HG02678 (cell line): ENCODE measurements around the gene TLNRD1.
A peak's percentile ranks its signal among the peaks of the same experiment; 100 is the strongest.
"Not testable (repeated sequence)": the region's sequence is repeated elsewhere in the genome, so short reads cannot be mapped to it uniquely, and the experiment has no call there.

Experiments used
- ATAC-seq: cut with Tn5 transposase; IDR thresholded peaks from one replicate; pipeline ENCODE4 v1.9.1; 2021; ENCODE audit warnings: mild to moderate bottlenecking, moderate library complexity; ENCODE audit not compliant: unreplicated experiment

Gene TLNRD1

DNA sequence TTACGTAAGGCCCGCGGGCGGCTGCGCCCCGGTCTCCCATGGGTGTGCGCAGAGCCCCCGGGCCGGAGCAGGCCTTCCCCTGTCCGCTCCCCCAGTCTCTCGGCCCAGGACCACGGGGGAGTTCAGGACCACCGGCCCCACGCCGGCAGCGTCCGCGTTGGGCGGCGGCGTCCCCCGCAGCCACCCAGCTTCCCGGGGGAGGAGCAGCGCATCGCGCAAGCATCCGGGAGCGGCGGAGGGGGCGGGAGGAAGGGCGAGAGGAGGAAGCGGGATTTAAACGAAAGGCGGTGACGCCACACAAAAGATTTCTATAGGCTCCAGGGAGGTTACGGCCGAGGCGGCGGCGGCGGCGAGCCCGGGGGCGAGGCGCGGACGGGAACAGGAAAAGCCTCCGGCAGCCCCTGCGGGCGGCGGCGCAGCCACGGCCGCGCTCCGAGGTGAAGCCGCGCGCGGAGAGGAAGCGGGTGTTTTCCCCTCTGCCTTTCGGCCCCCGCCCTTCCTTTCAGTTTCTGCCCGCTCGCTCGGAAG lies at the start of gene TLNRD1:
Gene TLNRD1 (plus strand): TSS at position 300 of the 528 bp plus-strand sequence. CDS start 1,349 bp downstream, outside the sequence.
- peak; percentile 58 for ATAC-seq

DNA sequence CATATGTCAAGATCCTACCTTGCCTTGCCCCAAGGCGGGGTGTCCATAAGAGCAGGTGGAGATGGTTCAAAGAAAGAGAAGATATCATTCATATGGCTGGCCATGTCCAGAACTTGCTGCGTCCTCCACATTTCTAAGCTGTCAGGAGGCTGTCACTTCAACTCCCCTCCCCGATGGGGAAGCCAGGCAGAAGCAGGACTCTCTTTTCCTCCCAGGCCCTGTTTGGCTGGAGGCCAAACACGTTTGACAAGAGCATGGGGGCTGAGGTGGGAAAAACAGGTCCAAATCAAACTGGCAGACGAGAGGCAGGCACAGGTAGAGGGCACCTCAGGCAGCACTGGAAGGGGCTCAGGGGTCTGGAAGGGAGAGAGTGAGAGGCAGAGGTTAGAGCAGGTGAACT lies 48.8 kb upstream of the TLNRD1 start:
- ATAC-seq: no peak

DNA sequence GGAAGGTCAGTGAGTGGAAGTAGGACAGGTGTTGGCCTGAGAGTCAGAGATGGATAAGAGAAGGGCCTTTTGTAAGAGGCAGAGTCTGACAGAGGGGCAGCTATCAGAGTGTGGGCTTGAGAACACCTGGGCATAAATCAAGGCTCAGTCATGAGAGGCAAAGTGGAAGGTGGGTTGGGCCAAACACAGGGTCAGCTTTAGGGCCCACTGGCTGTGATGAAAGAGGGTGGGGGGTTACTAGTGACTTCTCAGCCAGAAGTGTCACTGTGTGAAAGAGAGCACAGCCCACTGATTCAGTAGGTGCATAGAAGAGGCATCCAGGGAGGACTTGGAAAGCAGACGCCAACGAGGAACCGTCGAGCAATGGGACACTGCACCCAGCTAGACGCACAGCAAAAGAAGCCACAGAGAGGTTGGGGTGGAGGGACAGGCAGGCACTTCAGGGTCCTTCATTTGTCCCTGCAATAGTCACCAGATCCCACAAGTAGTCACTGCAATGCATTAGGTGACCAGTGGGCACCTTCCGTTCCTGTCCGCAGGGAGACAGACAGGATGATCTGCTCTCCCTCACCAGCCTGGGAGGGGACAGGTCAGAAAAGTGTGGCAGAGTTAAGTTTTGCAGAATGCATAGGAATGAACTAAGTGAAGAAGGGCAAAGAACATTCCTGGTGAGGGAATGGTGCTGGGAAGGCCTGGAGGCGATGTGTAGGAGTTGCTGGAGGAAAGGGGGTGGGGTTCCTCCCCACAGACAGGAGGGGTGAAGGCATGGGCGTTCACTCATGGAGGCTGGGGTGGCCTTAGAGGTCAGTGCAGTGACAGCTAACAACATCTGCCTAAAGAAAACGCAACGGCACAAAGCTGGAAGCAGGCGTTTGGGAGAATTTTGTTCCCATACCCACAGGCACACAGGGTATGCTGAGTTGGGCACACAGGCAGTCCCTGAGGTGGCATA lies 47.4 kb upstream of the TLNRD1 start:
- no peak for ATAC-seq

DNA sequence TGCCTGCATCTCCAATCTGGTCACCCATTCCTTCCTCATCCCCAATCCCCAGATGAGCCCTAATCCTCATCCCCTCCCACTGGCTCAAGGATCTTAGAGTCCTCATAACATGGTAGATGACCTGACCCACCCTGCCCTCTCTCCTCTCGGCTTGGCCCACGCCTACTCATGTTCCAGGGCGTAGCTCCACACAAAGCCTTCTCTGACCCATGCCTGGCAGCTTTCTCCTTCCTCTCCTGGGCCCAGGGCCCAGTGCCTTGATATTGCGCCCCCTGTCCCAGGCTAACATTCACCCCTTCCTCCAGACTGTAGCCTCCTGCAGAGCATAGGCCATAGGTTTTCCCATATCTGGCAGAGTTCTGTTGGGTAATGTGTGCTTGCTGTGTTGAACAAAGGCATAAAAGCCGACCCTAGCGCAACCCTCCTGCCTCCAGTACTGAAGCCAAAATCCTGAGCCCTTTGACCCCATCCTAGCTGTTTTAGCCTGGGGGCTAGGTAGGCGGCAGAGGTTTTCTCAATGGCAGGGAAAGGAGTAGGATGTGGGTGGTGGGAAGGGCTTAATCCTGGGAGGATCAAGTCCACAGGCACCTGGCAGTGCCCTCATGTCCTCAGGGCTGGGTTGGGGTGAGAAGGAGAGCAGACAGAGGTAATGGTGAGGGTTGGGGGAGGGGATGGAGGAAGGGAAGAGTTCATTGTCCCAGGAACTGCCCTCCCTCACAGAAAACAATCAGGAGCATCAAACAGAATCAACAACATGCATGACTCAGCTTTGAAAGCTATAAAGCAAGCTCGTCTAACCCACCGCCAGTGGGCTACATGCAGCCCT lies 46.6 kb upstream of the TLNRD1 start:
- no peak for ATAC-seq

DNA sequence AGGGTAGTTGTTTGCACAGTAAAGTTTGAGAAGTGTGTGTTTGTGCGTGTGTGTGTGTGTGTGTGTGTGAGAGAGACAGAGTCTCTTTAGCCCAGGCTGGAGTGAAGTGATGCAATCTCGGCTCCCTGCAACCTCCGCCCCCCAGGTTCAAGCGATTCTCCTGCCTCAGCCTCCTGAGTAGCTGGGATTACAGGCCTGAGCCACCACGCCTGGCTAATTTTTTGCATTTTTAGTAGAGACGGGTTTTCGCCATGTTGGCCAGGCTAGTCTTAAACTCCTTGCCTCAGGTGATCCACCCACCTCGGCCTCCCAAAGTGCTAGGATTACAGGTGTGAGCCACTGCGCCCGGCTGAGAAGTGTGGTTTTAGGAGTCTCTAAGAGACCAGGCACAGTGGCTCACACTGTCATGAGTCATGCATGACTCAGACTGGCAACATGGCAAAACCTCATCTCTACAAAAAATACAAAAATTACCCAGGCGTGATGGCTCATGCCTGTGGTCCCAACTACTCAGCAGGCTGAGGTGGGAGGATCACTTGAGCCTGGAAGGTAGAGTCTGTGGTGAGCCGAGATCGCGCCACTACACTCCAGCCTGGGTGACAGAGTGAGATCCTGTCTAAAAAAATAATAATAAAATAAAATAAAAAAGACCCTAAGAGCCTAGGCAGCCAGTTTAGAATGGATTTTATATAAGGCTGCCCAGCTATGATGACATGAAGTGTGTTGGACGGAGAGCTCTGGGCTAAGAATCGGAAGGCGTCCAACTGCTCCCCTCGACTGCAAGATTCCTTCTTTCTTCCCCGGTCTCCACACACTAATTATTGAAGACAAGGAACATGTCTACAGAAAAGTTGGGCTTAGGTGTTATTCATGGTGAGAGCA lies 44.9 kb upstream of the TLNRD1 start:
- ATAC-seq: not testable (repeated sequence)

DNA sequence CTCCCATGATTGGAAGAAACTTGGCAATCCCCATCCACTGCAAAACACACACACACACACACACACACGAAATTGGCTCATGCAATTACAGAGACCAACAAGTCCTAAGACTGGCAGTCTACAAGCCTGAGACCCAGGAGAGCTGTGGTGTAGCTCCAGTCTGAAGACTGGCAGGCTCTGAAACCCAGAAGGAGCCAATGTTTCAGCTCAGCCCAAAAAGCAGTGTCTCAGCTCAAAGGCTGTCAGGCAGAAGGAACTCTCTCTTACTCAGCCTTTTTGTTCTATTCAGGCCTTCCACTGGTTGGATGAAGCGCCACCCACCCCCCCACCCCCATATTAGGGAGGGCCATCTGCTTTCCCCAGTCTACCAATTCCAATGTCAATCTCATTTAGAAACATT lies 43.2 kb upstream of the TLNRD1 start:
- ATAC-seq: no peak

DNA sequence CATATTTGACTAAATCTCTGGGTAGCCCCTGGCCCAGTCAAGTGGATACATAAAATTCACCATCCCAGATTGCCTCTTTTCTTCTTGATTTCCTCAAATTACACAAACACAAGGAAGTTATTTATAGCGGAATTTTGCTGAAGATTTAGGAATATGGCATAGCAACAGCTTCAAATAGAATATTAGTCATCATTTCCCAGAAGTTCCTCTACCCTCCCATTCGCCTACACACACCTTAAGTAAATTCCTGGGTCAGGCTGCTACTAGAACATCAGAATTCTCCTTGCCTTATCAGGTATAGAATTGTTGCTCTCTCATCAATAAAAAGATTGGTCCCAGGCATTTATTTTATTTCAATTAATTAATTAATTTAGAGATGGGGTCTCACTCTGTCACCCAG lies 42.7 kb upstream of the TLNRD1 start:
- no peak for ATAC-seq

DNA sequence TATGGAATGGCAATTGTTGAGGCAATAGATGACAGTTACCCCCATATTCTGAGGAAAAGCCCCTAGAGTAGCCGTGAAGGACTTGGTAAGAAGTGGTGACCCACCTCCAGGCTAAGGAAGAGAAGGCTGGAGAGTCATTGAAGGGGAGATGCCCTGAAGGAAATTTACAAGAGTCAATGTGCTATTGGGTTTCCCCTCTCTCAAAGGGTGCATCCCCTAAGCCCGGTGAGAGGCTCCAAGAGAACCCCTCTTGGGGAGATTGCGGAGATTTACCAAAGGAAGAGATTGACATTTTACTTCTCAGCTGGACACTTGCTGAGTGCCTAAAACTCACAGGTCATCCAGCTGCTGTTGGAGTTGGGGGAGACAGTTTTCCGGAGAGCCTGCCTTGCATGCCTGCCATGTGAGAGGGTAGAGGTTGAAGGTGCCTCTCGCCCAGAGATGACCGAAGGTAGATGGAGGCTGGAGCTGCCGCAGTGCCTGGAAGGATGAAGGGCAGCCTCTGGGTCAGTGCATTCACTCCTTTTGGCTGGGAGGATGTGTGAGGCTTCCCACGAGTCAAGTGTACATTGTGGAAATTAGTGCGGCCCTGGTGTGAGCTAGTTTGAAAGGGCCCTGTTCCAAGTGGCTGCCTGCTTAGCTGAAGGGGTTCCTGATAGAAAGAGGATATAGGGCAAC lies 41.8 kb upstream of the TLNRD1 start:
- no peak for ATAC-seq

DNA sequence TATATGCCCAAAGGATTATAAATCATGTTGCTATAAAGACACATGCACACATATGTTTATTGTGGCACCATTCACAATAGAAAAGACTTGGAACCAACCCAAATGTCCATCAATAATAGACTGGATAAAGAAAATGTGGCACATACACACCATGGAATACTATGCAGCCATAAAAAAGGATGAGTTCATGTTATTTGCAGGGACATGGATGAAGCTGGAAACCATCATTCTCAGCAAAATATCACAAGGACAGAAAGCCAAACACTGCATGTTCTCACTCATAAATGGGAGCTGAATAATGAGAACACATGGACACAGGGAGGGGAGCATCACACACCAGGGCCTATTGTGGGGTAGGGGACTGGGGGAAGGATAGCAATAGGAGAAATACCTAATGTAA lies 35.3 kb upstream of the TLNRD1 start:
- ATAC-seq: not testable (repeated sequence)

DNA sequence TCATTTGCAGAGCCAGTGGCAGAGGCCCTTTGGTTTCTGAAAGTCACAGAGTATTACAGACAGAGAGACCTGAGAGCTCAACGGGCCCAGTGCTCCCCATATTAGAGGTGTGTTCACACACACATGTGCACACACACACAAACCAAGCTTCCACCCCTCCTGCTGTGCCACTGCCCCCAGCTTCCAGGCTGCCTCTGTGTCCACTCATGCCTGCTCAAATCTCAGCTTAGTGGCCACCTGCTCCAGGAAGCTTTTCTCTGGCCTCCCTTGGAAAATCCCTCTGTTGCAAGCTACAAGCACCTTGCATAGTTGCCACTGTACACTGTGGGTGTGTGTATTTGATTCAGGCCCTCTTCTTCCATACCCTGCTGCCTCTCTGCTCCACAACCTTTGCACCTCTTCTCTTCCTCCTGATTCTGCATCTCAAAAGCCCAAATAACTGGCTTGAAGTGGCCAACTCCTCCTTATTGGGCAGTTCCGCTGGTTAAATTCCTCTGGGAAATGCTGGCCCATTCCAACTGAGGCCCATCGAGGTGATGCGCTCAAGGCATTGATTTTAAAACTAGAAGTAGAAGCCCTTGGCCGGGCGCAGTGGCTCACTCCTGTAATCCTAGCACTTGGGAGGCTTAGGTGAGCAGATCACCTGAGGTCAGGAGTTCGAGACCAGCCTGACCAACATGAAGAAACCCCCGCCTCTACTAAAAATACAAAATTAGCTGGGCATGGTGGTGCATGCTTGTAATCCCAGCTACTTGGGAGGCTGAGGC lies 34.1 kb upstream of the TLNRD1 start:
- ATAC-seq: no peak

DNA sequence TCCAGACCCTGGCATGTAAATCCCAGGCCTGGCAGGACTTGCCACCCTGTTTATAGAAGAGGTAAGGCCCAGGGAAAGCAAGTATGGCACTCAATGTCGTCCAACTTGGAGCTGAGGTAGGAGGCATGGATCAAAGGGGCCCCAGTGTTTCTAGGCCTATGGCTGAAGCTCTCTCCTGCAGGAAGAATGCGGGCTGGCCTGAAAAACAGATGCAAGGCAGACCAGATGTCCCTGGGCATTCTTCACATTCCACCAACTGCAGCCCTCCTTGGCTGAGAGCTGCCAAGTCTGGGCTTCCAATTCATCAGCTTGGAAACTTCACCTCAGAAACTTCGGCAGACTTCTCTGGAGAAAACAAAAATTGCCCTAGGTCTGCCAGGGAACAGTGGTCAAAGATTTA lies 33.3 kb upstream of the TLNRD1 start:
- no peak for ATAC-seq

DNA sequence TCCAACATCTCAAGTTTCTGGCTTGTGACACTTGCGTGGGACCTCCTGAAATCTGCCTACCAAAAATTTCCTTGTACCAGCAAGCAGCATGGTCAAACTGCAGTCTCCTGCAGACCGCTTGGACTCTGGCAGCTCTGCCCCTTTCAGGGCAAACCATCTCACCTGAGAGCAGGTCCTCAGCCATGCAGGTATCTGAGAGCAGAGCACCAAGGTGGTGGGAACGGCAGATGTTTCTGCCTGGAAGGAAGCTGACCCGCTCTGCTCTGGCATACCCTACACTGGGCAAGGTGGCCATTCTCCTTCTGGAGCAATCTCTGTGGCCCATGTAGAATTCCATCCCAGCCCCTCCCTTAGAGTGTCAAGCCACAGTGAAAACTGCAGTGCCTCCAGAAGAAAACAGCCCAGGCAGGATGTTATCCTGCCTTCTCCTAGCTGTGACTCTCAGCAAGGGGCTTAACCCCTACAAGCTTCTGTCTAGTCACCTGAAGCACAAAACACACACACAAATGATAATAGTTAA lies 32.7 kb upstream of the TLNRD1 start:
- no peak for ATAC-seq

DNA sequence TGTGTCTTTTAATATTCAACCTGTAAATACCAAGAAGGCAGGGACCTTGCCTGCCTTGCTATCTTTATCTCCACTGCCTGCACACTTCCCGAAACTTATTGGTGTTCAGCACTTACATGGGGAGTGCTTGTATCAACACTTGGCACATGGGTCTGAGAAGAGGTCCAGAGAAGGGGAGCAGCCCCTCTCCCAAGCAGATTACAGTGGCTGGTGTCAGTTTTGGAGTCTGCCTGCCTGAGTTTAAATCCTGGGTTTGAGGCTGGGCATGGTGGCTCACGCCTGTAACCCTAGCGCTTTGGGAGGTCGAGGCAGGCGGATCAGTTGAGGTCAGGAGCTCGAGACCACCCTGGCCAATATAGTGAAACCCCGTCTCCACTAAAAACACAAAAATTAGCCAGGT lies 31.4 kb upstream of the TLNRD1 start:
- no peak for ATAC-seq

DNA sequence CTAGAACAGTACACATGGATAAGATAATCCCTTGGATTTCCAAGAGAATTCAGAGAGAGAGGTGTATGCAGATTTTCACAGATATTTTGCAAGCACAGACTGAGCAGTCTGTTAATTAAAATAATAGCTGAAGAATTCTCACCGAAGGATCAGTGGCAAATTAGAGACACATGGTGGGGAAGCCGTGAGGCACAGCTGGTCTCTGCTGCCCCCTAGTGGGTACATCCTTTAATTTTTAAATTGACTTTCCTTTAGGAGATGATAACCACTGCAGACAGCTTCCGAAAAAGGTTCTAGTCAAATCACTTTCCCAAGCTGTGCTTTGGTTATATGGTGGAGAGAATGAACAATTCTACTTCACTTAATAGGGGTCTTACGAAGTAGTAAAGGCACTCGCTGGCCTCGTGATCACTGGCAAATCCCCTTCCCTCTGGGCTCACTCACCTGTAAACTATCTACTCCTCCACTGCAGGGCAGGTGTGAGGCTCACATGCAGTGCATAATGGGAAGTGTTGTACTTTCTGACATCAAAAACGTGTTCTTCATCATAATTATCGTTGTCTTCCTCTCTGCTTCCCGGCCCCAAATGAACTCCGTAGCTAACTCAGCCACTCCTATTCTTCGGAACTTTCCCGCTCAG lies 30.6 kb upstream of the TLNRD1 start:
- ATAC-seq: peak; percentile 42

DNA sequence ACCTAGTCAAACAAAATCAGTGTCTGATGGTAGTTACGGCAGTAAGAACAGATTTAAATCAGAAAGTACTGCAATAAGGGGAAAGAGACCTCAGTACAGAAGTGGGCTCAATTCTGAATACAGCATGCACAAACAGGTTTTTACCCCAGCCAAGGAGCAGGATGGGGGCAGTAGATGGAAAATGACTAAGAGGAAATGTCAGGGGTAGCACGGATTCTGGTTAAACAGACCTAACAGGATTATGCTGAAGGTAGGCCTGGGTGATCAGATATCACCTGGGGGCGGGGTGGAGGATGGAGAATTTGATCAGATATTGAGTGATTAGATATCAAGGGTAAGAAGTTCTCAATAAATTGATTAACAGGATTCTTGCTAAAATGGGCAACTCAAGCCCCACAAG lies 30.1 kb upstream of the TLNRD1 start:
- ATAC-seq: no peak

DNA sequence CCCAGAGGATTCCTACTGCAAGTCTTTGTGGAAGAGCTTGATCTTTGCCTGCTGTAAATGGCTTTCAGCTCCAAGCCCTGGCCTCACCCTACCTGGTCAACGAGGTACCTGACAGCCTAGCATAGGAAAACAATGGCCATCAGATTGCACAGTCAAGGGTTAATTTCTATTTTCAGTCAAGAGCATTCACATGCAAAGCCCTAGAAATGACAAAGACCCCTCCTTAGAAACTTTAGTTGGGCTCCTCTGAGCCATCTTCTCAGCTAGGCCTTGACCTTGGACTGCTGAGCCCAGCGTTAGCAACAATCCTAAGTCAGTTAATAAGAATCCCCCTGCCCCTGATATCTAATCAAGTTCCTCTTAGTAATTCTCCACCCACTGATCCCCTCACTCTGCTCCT lies 29.6 kb upstream of the TLNRD1 start:
- ATAC-seq: no peak

DNA sequence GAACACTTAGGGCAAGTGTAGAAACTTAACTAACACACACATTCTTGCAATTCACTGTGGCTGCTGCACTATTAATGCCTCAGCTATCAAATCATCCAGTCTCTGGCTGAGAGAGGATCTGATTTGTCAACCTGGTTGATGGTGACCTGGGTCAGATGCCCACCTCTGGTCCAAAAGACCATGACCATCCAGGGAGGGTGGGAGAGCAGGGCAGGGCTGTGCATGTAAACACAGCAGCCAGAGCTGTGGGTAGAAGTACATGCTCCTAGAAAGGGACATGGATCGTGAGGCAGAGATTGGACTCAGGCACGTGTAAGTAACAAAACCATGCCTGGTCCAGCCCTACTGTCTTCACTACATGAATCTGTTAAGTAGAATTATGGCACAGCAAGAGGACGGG lies 28.4 kb upstream of the TLNRD1 start:
- ATAC-seq: no peak

DNA sequence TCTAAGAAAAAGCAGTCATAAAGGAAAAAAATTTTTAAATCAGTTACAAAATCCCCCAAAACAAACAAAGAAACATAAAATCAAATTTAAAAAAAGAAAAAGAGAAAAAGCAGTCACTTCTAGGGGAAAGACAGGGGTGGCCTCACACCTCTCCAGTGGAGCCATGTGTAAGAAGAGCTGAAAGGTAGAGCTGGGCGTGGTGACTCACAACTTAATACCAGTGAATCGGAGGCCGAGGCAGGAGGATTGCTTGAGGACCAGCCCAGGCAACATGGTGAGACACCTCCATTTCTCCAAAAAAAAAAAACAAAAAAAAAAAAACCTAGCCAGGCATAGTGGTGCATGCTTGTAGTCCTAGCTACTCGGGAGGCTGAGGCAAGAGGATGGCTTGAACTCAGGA lies 25.8 kb upstream of the TLNRD1 start:
- no peak for ATAC-seq

DNA sequence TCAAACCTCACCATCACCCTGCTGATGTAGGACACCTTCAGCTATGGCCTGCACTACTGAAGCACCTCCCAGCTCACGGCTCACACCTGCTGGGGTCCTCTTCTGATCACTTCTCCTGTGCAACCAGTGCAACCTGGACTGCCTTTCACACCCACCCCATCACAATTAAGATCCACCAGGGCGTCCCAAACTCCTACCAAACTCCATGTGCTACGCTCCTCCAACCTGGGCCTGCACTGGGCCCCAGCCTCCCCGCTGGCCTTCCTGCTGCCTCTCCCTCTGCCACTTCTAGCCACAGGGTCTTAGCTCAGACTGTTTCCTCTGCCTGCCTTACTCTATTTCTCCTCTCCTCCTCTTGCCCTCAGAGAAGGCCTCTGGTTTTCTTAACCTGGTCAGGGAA lies 23.9 kb upstream of the TLNRD1 start:
- ATAC-seq: no peak
